ENCODE data around the gene CAPN15.

CAPN15 gene

GRCh38 chr16:548586-548985, 21.1 kb downstream of the CAPN15 start:
- no peak overlapping the region for H3K9ac ChIP-seq (ENCODE audit: low read depth, low read length, poor library complexity, severe bottlenecking)
- no peak overlapping the region for H3K4me2 ChIP-seq (ENCODE audit: low read depth, low read length, poor library complexity, severe bottlenecking)
- H3K36me3 ChIP-seq (ENCODE audit: insufficient read depth, low read length): no peaks in the 10 kb centered on the region

GRCh38 chr16:549544-550263, 22.2 kb downstream of the CAPN15 start:
- TF ChIP-seq CTCF (conservative IDR thresholded peaks at IDR 0.05; ENCODE audit: low read length) (no peak; the same call in 1 of the 2 replicates), EZH2phosphoT487 (IDR thresholded peaks at IDR 0.05; ENCODE audit: borderline replicate concordance) (no peak)
- Histone ChIP-seq H3K4me2 (ENCODE audit: low read depth, low read length, poor library complexity, severe bottlenecking) (no peak overlapping the region), H3K9me2 (replicated peaks; ENCODE audit: low read depth, low read length) (no peaks in the 10 kb centered on the region), H3K9ac (ENCODE audit: low read depth, low read length, poor library complexity, severe bottlenecking) (no peak overlapping the region), H3K9me3 (ENCODE audit: insufficient read depth, low read depth, low read length) (no peaks in the 10 kb centered on the region), H3K27me3 (ENCODE audit: insufficient read depth, low read length, poor library complexity, severe bottlenecking) (no peaks in the 10 kb centered on the region), H3K79me2 (ENCODE audit: insufficient read depth, low read length) (no peaks in the 10 kb centered on the region), H3F3A (ENCODE audit: low read depth) (no peaks in the 10 kb centered on the region), H3K4me3 (ENCODE audit: low read length, poor library complexity, severe bottlenecking) (no peak overlapping the region), H3K4me1 (ENCODE audit: insufficient read depth, low read length, poor library complexity, severe bottlenecking) (no peaks in the 10 kb centered on the region), H2AFZ (ENCODE audit: low read length) (no peak overlapping the region), H4K20me1 (ENCODE audit: insufficient read depth, low read length, poor library complexity, severe bottlenecking) (no peaks in the 10 kb centered on the region), H3K36me3 (ENCODE audit: insufficient read depth, low read length) (no peaks in the 10 kb centered on the region)

More at GRCh38 chr16:548586-548985, 21.1 kb downstream of the CAPN15 start:
- no peaks in the 10 kb centered on the region for H3K27me3 ChIP-seq (ENCODE audit: insufficient read depth, low read length, poor library complexity, severe bottlenecking)
- no peak overlapping the region for H3K4me3 ChIP-seq (ENCODE audit: low read length, poor library complexity, severe bottlenecking)
- H2AFZ ChIP-seq (ENCODE audit: low read length): no peak overlapping the region
- no peaks in the 10 kb centered on the region for H3K9me3 ChIP-seq (ENCODE audit: insufficient read depth, low read depth, low read length)
- TF ChIP-seq EZH2phosphoT487 (IDR thresholded peaks at IDR 0.05; ENCODE audit: borderline replicate concordance): no peak
- TF ChIP-seq CTCF (conservative IDR thresholded peaks at IDR 0.05; ENCODE audit: low read length): no peak
- H3K79me2 ChIP-seq (ENCODE audit: insufficient read depth, low read length): no peaks in the 10 kb centered on the region
- H3K9me2 ChIP-seq (replicated peaks; ENCODE audit: low read depth, low read length): no peaks in the 10 kb centered on the region
- H3K4me1 ChIP-seq (ENCODE audit: insufficient read depth, low read length, poor library complexity, severe bottlenecking): no peaks in the 10 kb centered on the region
- H4K20me1 ChIP-seq (ENCODE audit: insufficient read depth, low read length, poor library complexity, severe bottlenecking): no peaks in the 10 kb centered on the region
- no peaks in the 10 kb centered on the region for H3F3A ChIP-seq (ENCODE audit: low read depth)

- Histone ChIP-seq H3K4me3 (ENCODE audit: low read length, poor library complexity, severe bottlenecking) (no peak overlapping the region), H3K36me3 (ENCODE audit: insufficient read depth, low read length) (no peaks in the 10 kb centered on the region)
- TF ChIP-seq CTCF (conservative IDR thresholded peaks at IDR 0.05; ENCODE audit: low read length): no peak
- TF ChIP-seq EZH2phosphoT487 (IDR thresholded peaks at IDR 0.05; ENCODE audit: borderline replicate concordance): no peak
These were observed 23.7 kb downstream of the CAPN15 start for GRCh38 chr16:551210-551609.

More at GRCh38 chr16:551210-551609, 23.7 kb downstream of the CAPN15 start:
- Histone ChIP-seq H3K4me2 (ENCODE audit: low read depth, low read length, poor library complexity, severe bottlenecking) (no peak overlapping the region), H3K27me3 (ENCODE audit: insufficient read depth, low read length, poor library complexity, severe bottlenecking) (no peaks in the 10 kb centered on the region), H3K9me3 (ENCODE audit: insufficient read depth, low read depth, low read length) (no peaks in the 10 kb centered on the region), H2AFZ (ENCODE audit: low read length) (no peak overlapping the region), H3K9me2 (replicated peaks; ENCODE audit: low read depth, low read length) (no peaks in the 10 kb centered on the region), H3K4me1 (ENCODE audit: insufficient read depth, low read length, poor library complexity, severe bottlenecking) (no peaks in the 10 kb centered on the region), H4K20me1 (ENCODE audit: insufficient read depth, low read length, poor library complexity, severe bottlenecking) (no peaks in the 10 kb centered on the region), H3K79me2 (ENCODE audit: insufficient read depth, low read length) (no peaks in the 10 kb centered on the region), H3F3A (ENCODE audit: low read depth) (no peaks in the 10 kb centered on the region), H3K9ac (ENCODE audit: low read depth, low read length, poor library complexity, severe bottlenecking) (no peak overlapping the region)

Measured in Loucy (cell line).